ENCODE results near the gene SACM1L. TPM values are rescaled to one million over a fixed set of nuclear protein-coding genes. Genes with fewer than 3 reads are reported as not detected.

Gene SACM1L
- total RNA-seq, 4 donors from 2014 or later, result 33.2 to 37.4 (median 36.2) TPM

DNA sequence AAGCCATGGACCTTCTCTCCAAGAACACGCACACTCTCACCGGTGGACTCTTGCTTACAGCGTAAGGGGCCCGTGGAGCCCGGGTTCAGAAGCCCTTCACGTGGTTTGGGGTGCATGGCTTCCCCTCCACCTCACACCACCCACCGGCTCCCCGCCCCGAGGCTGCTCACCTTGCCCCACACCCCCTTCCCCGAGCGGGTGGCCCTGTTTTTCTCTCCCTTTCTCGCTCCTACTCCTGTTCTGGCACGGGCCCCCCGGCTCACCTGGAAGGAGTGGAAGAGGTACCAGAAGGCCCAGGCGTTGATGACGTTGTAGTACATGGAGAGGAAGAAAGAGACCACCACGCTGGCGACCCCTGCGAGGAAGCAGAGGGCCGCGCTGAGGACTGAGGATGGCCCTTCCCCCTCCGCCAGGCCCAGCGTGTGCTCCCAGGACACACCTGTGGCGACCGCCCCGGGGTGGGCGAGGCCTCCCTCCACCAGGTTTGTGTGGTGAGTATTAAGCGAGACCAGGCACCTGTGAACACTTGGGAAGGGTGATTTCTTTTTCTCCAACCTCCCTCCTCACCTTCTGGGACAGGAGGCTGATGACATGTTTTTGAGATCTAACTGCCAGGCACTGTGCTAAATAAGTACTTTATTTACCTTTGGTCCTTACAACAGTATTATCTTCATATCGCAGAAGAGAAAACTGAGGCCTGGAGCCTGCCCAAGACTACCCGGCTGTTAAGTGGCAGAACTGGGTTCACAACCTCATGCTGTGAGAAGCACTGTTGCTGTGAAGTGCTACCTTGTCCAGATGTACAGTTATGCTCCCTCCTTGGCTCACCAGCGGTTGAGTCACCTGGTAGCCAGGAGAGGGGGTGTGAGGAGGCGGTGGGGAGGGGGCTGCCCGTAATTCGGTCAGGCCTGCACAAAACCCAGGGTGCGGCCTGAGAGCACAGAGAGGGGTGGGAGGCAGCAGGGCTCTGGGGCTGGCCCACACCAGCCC lies 90.8 kb downstream of the SACM1L start:
- Histone ChIP-seq H3K27me3 (no peaks in the 10 kb centered on the region), H3K4me1 (no peaks in the 10 kb centered on the region), H3K27ac (replicated peaks in 1 of 4) (no peak overlapping the region), H3K36me3 (no peaks in the 10 kb centered on the region), H3K9me3 (no peaks in the 10 kb centered on the region), H3K4me3 (no peak overlapping the region)
- WGBS, result 89% methylated on average over 33 of the region's 35 CpGs
- TF ChIP-seq POLR2A (IDR thresholded peaks at IDR 0.05; ENCODE audit: low read depth) (no peak), EP300 (IDR thresholded peaks at IDR 0.05) (no peak), POLR2AphosphoS5 (IDR thresholded peaks at IDR 0.05) (no peak)
- TF ChIP-seq, protein P1, sequence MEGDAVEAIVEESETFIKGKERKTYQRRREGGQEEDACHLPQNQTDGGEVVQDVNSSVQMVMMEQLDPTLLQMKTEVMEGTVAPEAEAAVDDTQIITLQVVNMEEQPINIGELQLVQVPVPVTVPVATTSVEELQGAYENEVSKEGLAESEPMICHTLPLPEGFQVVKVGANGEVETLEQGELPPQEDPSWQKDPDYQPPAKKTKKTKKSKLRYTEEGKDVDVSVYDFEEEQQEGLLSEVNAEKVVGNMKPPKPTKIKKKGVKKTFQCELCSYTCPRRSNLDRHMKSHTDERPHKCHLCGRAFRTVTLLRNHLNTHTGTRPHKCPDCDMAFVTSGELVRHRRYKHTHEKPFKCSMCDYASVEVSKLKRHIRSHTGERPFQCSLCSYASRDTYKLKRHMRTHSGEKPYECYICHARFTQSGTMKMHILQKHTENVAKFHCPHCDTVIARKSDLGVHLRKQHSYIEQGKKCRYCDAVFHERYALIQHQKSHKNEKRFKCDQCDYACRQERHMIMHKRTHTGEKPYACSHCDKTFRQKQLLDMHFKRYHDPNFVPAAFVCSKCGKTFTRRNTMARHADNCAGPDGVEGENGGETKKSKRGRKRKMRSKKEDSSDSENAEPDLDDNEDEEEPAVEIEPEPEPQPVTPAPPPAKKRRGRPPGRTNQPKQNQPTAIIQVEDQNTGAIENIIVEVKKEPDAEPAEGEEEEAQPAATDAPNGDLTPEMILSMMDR (IDR thresholded peaks at IDR 0.05), result no peak
- intact Hi-C loops (cut with DNase I), result no loop called here
- DNase-seq (ENCODE audit: extremely low spot score), result no peak

DNA sequence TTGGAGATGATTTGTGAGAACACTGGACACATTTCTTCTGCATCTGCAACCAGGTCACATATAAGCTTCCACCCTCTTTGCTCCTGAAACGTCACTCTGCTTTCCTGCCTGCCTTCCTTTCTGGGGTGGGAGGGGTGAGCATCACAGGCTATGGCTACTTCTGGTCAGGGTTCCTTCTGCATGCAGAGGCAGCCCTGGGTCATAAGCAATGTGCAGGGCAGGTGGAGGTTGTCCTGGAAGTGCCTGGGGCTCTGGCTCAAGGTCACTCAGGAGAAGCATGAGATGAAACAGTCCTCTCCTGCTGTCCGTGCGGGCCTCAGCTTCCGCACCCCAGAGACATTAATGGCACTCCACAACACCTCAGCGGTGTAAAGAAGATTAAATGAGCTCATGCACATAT lies 92.1 kb downstream of the SACM1L start:
- Histone ChIP-seq H3K27ac (replicated peaks in 1 of 4) (no peak overlapping the region), H3K36me3 (no peaks in the 10 kb centered on the region), H3K4me3 (no peak overlapping the region), H3K9me3 (no peaks in the 10 kb centered on the region), H3K27me3 (no peaks in the 10 kb centered on the region), H3K4me1 (no peaks in the 10 kb centered on the region)
- intact Hi-C loops (cut with DNase I), result no loop called here
- WGBS, result 78% methylated on average over 5 of the region's 5 CpGs
- DNase-seq (ENCODE audit: extremely low spot score), result no peak
- no peak for TF ChIP-seq POLR2AphosphoS5 (IDR thresholded peaks at IDR 0.05)
- no peak for TF ChIP-seq POLR2A (IDR thresholded peaks at IDR 0.05; ENCODE audit: low read depth)
- TF ChIP-seq, protein P1 (IDR thresholded peaks at IDR 0.05), result no peak
- no peak for TF ChIP-seq EP300 (IDR thresholded peaks at IDR 0.05)

DNA sequence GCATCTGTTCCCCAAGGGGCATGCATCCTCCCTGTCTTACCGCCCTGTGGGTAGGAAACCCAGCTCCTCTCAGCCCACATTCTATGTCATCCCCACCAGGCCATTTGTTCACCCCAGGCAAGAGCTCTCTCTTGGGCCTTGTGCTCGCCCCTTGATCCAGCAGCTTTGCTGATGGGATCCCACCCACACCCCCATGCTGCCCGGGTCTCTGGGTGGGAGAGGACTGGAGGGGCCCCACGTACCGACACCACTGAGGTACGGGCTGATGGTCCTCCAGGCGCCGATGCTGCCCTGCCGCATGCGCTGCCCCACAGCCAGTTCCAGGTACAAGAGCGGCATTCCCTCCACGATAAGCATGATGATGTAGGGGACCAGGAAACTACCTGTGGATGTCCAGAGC lies 92.6 kb downstream of the SACM1L start:
- Histone ChIP-seq H3K27me3 (no peaks in the 10 kb centered on the region), H3K4me3 (no peak overlapping the region), H3K27ac (replicated peaks in 1 of 4) (no peak overlapping the region), H3K4me1 (no peaks in the 10 kb centered on the region), H3K9me3 (no peaks in the 10 kb centered on the region), H3K36me3 (no peaks in the 10 kb centered on the region)
- no peak for TF ChIP-seq EP300 (IDR thresholded peaks at IDR 0.05)
- TF ChIP-seq POLR2A (IDR thresholded peaks at IDR 0.05; ENCODE audit: low read depth), result no peak
- TF ChIP-seq, protein P1 (IDR thresholded peaks at IDR 0.05), result no peak
- TF ChIP-seq POLR2AphosphoS5 (IDR thresholded peaks at IDR 0.05), result no peak
- DNase-seq (ENCODE audit: extremely low spot score), result no peak
- 94% methylated on average over 5 of the region's 12 CpGs for WGBS
- intact Hi-C loops (cut with DNase I), result no loop called here

DNA sequence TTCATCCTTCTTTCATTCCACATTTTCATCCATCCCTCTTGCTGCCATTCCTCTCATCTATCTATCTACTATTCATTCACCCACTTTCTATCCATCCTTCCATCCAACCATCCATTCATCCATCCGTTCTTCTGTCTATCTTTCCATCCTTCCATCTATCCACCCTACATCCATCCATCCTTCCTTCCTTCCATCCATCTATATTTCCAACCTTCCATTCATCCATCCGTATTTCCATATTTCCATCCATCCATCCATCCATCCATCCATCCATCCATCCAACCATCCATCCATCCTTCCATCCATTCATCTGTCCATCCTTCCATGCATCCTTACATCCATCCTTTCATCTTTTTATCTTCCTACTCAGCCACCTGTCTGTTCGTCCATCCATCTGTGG lies 93.2 kb downstream of the SACM1L start:
- H3K9me3 ChIP-seq, result no peaks in the 10 kb centered on the region
- no peak overlapping the region for H3K27ac ChIP-seq (replicated peaks in 1 of 4)
- TF ChIP-seq, protein P1 (IDR thresholded peaks at IDR 0.05), result no peak
- TF ChIP-seq POLR2AphosphoS5 (IDR thresholded peaks at IDR 0.05), result no peak
- no peak for TF ChIP-seq POLR2A (IDR thresholded peaks at IDR 0.05; ENCODE audit: low read depth)
- no peak for TF ChIP-seq EP300 (IDR thresholded peaks at IDR 0.05)
- no peak for DNase-seq (ENCODE audit: extremely low spot score)
- H3K4me3 ChIP-seq, result no peak overlapping the region
- no peaks in the 10 kb centered on the region for H3K4me1 ChIP-seq
- 90% methylated on average over 3 of the region's 3 CpGs for WGBS
- H3K27me3 ChIP-seq, result no peaks in the 10 kb centered on the region
- intact Hi-C loops (cut with DNase I), result no loop called here
- H3K36me3 ChIP-seq, result no peaks in the 10 kb centered on the region
